Cerebellar cortex (tissue), 1 donor: ENCODE results near the gene PTPRM.

Experiments
- DNase-seq: peaks from one replicate; pipeline ENCODE4 v3.0.0-alpha.2; 2015; ENCODE audit warnings: low spot score

The PTPRM gene

DNA sequence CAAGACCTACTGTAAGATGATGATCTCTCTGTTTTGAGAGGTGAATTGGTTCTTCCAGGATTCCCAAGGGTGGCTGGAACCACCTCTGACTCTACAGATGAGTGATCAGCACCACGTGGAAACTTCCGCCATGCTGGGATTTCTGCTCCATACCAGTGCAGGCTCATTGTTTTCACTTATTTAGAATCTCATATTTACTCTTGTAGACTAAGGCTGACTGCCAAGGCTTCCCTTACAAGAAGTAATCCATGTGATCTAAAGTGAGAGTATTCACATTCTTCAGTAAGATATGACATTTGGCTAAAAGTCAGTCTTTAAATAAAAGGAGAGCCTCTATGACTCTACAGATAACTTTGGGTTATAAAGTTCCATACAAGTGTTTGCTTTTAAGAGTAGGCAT, 719.2 kb downstream of the PTPRM start:
- DNase-seq: no peak

DNA sequence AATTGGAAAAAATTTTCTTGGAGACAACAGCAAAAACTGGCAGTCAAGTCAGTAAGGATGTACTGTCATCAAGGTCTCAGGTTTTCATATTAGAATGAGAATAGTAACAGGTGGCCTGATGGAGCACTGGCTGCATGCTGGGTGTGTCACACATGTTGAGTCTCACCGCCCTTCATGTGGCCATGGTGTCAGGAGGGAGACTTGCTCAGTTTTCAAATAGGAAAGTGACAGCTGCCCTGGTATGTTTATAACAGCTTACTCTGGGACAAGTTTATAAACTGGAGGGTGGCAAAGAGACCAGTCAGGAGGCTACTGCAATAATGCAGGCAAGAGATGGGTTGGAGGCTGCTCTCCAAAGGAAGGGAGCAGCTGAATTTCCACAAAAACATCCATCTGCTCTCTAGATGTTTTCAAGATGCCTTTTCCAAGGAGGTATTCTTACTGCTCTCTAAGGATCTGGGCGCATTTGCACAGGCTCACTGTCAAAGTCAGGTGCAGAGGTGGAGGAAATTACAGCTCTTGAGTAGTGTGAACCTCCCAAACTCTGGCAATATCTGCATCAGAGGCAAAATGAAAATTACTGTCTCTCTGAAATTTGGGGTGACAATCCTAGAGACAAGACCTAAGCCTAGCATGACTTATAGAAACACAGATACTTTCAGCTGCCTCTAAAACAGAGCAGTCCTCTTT, 720.2 kb downstream of the PTPRM start:
- no peak for DNase-seq

DNA sequence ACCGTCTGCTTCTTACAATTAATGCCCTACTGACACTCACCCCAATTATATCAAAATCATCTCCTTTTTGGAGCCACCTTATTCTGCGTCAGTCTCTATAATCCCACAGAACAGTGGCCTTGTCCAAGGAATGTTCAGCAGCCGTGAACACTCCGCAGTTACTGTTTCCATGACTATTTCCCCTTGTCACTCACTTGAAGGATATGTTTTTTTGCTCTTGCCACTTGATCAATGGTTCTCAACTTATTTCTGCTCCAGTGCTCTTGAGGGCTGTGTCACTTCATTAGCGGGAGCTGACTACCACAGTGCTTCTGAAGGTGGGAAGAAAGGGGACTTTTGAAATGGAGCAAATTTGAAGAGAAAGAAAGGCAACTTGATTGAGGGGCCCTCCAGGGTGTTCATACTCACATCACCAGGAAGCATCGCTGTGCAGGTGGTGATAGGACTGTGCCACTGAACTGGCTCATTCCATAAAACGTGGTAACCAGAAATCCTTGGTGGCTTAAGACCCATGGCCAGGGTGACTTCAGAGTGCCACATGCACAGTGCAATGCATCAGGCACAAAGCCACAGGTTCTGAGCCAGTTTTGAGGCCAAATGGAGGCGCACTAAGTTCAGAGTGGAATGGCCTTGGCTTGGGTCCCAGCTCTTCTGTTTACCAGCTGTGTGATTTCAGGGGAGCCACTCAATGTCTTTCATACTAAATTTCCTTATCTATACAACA, 721.5 kb downstream of the PTPRM start:
- DNase-seq: no peak

DNA sequence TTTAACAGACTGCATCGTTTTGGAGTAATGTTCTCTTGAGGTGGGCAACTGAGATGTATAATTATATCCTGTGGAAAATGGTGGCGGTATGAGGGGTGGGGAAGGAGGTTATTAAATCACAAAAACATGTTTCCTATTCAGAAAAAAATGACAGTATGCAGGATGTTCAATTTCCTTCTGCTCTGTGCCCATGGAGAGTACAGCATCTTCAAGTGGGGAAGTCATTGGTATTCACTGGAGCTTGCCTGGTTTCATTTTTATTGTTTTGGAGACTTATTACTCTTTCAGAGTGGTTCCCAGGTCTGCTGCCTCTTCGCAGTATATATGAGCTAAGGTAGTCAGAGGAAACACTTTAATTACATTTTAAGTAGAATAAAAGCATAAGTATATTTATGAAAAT, 723.3 kb downstream of the PTPRM start:
- no peak for DNase-seq

DNA sequence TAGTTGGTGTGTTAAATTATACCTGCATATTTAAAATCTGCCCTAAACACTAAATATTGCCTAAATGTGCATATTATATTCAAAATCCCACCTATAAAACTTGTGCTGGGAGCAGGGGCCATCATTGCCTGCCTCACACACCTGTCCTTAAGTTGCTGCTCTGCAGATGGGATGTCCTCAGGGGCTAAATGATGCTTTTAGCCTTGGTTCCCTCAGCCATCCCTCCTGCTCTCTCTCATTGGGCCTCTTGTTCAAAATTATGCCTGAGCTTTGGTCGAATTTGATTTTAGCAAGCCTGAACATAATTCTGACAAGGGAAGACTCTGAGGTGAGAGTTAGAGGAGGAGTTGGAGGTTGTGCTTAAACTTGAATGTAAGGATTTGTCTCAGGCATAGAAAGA, 723.8 kb downstream of the PTPRM start:
- DNase-seq: no peak

DNA sequence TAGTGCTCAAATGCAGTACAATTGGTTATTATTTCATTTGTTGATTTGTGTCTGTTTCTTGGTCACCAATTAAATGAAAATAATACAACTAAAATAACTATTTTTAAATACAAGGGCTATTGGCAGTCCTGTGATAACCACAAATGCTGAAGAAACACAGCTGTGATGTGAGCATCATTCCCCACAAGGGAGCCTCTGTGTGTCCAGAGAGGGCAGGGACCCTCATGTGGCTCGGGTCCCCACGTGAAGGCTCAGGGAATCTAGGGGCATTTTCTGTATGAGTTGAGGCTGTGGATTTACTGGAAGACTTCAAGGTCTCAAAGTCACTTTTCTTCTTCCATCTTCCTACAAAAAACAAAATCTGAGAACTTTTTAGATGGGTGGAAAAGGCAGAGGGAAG, 726.1 kb downstream of the PTPRM start:
- DNase-seq: no peak

DNA sequence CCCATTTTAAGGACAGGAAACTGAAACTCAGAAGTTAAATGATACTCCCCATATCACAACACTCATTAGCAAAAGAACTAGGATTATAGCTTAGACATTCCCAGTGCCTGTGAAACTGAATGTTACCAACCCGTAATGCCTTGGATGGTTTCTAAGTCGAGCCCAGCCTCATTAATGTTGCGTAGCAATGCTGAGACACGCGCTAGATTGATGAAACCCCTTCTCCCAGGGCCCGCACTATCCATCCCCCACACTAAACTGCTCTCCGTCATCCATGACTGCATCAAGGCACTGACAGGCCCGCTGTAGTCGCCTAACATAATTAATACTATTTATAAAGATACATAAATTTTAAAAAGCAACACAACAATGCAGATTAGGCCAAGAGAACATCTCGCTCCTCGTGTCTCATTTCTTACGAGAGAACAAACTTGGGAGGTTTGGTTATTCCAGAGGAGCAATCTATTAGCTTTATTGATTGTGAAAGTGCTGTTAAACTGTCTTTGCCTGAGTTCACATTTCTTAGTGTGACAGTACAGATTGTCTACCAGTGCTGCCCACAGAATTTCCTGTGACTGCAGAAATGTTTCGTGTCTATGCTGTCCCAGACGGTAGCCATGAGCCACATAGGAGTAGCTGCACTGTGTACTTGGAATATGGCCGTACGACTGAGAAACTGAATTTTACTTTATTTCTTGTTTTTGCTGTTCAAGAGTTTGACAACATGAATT, 729.9 kb downstream of the PTPRM start:
- DNase-seq: no peak

DNA sequence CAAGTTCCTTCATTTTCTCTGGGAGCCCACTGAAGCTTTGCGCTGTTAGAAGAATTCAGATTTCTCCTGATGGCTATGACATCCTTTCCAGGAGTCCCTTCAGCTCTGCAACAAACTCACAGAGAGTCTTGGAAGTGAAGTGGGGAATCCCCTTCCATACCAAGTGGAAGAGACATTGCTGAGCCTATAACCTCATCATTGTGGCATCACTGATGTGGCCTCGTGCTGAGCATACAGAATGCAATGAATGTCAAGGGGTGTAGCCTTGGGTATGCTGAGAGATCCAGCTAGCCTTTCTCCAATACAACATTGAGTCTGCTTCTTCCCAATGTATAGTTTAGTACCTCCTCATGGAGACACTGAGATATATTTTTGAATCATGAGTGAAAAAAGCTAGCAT, 731.1 kb downstream of the PTPRM start:
- no peak for DNase-seq

DNA sequence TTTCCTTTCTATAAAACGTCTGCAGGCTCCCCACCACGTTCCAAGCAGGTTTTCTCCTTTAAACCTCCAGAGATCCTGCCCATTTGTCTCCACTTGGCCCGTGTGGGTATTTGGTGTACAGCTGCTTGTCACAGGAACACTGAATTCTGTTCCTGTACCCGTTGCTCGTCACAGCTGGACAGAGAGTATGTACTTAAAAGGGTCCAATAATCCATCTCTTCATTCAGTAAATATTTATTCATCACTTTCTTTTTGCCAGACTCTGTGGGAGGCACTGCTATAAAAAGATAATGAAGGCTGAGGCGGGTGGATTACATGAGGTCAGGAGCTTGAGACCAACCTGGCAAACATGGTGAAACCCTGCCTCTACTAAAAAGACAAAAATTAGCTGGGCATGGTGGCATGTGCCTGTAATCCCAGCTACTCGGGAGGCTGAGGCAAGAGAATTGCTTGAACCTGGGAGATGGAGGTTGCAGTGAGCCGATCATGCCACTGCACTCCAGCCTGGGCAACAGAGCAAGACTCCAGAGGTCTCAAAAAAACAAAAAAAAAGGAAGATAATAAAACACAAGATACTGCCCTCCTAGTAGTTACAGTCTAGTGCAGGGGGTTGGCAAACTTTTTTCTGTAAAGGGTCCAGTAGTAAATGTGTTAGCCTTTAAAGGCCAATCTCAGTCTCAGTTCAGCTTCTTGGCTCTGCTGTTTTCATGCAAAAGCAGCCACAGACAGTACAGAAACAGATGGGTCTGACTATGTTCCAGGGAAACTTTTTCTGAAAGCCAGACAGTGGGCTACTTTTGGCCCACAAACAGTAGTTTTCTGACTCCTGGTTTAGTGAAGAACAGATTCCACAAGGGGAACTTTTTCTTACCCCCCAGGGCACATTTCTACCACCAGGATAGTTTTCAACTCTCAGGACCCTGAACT, 732.2 kb downstream of the PTPRM start:
- no peak for DNase-seq

DNA sequence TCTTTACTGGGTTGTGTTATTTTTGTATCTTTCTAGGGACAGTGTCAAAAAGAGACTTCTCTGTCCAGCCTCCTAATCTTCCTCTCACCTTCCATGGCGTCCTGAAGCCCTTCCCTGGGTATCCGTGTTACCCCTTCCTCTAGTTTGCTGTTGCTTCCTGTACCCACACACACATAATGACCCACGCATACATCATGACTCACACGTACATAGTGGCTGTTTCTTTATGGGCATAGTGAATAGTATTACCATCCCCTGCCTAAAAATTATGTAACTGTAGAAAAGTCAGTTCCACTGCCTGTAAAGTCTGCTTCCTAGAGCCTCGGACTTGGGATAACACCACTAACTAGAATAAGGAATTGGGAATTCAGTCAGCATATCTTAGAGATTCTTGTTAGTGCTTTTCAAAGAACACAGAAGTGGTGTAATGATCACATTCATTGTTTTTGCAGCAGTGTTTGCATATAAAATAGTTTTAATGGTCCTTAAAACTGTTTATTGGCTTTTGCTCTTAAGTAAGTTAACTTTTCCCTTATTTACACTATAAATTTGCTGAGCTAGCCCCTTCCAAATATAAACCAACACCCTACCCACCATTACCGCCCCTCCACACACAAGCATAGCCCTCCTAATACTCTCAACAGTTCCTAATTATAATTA, 733.8 kb downstream of the PTPRM start:
- DNase-seq: no peak

DNA sequence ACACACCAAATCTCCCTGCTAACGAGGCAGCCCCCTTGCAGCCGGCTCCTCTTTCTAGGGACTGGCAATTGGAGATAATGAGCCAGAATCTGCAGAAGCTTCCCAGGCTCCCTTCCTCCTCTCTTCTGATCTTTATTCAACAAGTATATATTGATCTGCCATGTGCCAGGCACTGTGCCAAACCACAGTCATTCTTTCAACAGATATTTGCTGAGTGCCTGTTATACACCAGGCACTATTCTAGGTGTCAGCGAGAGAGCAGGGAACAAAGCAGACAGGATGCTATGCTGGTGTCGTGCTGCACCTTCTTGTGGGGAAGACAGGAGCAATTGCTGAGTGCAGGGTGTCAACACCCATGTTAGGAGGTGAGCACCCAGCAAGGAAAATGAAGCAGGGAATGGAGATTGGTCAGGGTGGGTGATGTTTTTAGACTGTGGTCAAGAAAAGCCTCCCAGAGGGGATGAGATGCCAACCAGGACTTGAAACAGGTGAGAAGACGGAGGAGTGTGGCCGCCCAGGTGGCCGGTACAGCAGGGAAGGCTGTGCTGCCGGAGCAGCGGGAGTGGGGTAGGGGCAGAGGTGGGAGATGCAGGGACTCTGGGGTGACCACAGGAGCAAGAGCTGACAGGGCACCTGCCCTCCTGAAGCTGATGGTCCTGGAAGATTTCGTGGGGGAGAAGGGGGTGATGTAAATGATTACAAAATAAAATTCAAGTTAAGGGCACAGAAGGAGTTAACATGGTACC, 734.5 kb downstream of the PTPRM start:
- DNase-seq: no peak

DNA sequence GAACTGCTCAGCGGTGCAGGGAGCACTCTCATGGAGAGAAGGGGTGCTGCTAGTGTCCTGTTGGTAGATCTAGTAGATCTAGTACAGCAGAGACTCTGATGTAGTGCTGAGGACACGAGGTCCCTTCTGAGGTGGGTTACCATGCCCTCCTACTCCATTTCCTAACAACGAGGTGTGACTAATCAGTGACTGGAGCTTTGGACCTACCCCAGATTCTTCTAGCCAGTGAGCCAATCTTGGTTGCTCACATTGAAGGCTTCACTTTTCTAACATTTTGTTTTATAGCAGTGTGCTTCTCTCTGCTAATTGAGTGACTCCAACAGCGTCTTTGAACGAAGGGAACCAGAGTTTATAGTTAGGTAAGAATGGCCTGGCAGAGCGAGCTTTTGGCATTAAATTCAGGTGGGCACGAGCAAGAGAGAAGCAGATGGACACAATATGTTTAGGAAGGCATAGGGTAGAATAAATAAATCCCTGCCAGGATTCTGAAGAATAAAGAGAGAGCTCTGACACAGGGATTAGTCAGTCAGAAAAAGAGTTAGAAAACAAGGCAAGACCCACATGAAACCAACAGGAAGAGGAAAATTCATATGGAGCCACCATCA, 736.1 kb downstream of the PTPRM start:
- DNase-seq: peak; percentile 60

DNA sequence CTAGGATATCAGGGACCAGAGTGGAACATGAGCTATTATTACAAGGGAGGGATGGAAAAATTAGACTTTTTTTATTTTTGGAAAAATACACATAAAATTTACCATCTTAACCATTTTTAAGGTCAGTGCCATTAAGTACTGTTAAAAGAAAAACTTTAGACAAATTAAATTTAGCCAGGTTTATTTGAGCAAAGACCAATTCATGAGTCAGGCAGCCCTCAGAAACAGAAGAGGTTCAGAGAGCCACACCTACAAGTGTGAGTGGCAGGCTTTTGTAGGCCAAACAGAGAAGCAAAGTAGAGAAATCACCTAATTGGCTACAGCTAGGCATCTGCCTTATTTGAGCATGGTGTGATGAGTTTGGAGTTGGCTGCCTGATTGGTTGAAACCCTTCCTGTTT, 740.8 kb downstream of the PTPRM start:
- no peak for DNase-seq

DNA sequence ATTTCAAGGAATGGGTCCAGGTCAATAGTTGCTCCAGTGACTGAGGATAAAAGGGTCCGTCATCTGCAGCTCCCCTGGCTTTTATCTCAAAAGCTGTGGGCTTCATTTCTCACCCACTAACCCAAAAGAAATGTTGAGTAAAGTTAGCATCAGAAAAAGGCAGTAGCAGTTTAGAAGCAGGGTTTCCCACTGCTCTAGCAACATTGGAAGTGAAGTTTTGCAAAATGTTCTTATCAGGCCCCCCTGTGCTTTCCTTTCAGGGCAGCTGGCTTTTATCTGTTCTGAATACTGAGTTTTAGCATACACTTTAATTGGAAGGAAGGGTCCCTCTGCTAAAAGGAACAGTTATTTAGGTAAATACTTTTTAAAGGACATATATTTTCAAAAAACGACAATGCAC, 745.9 kb downstream of the PTPRM start:
- DNase-seq: no peak

DNA sequence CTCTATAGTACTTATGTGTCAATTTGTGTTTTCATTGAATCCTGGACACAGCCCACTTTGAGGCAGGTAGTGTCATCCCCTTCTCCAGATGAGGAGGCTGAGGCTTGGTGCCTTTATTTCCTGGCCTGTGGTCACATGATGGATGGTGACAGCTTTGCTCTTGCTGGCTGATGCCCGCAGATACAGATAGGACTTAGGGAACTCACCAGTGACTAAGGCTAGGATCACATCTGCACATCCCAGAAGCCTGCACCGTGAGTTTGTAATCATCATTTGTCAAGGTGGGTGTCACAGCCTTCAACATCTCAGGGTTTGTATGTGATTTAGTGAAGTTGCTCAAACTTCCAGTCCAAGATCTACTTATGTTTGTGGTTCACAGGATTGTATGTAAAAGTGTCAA, 747.0 kb downstream of the PTPRM start:
- no peak for DNase-seq

DNA sequence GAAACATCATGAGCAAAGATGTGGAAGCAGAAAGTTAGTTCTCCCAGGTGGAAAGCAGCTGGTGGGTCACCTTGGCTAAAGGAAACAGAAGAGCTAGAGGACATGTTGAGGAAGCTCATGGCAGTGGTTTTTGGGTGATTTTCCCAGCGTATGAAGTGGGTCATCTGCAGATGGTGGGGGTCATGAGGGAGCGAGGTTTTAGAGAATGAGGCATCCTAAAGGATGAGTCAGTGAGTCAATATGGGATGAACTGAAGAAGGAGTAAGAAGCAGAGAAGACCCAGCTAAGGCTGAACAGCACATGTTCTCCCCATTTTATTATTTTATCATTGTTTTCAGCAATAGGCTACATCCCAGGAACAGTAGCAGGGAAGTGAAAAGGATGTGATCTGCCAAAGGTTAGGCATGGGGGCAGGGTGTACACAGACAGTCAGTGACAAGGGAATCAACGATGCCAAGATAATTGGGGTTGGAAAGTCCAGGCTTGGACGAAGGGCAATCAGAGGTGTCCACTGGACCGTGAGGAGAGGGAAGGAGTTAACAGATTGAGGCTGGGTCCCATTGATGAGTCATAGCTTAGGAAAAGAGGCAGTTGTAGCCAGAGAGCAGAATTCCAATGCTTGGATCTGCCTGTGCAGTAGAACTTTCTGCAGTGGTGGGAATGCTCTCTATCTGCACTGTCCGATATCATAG, 752.8 kb downstream of the PTPRM start:
- no peak for DNase-seq

DNA sequence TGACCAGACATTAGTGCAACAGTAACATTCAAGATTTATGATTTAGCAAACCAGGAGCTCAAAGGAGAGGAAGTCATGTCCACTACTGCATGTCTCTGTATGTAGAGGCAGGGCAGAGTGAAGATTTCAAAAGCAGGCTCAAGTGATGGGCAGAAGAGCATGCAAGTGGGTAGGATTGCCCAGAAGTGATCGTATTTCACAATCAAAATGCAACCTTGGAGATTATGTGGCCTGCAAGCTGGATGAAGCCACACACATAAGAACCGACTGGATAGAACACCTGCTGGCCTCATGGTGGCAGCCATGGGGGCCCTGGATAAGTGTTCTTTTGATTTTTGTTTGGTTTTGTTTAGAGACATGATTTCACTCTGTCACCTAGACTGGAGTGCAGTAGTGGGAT, 755.4 kb downstream of the PTPRM start:
- DNase-seq: no peak

DNA sequence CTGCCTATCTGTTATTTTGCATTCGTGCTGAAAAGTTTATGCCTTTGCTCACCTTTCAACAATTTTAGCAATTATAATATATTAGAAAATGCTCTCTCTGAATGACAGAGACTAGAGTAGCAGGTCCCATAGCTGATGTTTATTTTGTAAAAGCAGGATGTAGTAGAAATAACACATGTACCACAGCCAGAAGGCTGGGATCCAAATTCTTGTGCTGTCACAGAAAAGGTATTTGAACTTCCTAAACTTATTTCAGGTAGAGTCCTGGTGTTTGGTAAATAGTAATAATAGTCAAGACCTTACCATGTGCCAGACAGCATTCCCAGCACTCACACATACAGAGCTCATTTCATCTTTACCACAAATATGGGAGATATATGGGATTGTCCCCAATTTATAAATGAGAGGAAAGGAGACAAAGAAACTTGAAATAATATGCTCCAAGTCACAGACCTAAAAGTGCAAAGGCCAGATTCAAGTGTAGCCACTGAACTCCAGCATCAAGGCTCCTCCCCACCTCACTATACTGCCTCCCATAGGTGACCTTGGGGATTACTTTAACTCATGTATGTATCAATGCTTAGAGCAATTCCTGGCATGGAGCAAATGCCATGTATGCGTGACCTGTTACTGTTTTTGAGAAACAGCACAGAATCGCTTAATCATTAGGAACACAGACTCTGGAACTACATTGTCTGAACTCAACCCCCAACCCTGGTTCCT, 757.4 kb downstream of the PTPRM start:
- DNase-seq: no peak

DNA sequence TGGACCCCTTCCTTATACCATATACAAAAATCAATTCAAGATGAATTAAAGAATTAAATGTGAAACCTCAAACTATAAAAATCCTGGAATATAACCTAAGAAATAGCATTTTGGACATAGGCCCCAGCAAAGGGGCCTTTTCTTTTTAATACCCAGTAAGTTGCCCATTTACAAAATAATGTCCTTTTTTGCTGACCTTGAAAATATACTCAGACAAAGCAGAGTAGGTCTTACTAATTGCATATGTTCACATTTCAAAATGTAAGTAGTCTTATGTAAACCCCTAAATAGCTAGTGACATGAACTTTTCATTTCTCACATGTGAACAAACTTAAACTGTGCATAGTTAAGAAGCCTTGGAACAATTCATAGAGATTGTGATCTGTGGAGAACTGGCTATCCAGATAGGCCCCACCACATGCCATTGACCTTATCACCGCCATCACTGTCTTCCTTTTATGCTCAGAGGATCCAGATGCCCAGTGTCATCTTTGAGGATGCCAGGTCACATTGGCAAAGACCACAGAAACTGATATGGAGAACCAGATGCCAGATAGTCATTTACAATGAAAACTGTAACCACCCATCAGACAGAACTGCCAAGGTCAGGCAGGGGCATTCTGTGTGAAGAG, 759.8 kb downstream of the PTPRM start:
- DNase-seq: no peak
